Retinal pigment epithelial cell (primary cell): ENCODE data around the gene ABCD3.
A peak's percentile ranks its signal among the peaks of the same experiment; 100 is the strongest.
"Not testable (repeated sequence)": the region's sequence is repeated elsewhere in the genome, so short reads cannot be mapped to it uniquely, and the experiment has no call there.

Source experiments
- DNase-seq: peaks from one replicate; pipeline ENCODE4 v3.0.0-alpha.2; 2010; ENCODE audit warnings: low read depth
- H3K4me3 ChIP-seq: 2 replicates; pipeline ENCODE4 v1.5.1; 2011; ENCODE audit warnings: mild to moderate bottlenecking, low read length, control low read depth, moderate library complexity
- TF ChIP-seq, protein P1 (sequence below): conservative IDR thresholded peaks from 2 replicates; pipeline ENCODE4 v1.5.1; 2011; ENCODE audit warnings: low read depth, low read length, control low read depth, inconsistent platforms

Gene ABCD3

GRCh38 chr1:94416901-94417727, 1.1 kb upstream of the ABCD3 start:
- peak overlapping the region; percentile 84 for H3K4me3 ChIP-seq
- peak; percentile 89 for DNase-seq

DNA sequence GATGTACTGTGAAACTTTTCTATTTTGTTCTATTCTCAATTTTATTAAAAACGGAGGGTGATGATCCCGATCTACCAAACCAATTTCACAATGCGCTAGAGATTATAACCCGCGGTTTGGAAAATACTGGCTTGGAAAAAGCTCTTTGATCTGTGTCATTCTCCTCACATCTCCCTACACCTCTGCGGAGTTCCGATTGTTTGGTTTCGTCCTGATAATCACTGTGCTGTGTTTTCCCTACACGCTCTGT, 536 bp upstream of the ABCD3 start:
- DNase-seq = no peak
- TF ChIP-seq, protein P1, sequence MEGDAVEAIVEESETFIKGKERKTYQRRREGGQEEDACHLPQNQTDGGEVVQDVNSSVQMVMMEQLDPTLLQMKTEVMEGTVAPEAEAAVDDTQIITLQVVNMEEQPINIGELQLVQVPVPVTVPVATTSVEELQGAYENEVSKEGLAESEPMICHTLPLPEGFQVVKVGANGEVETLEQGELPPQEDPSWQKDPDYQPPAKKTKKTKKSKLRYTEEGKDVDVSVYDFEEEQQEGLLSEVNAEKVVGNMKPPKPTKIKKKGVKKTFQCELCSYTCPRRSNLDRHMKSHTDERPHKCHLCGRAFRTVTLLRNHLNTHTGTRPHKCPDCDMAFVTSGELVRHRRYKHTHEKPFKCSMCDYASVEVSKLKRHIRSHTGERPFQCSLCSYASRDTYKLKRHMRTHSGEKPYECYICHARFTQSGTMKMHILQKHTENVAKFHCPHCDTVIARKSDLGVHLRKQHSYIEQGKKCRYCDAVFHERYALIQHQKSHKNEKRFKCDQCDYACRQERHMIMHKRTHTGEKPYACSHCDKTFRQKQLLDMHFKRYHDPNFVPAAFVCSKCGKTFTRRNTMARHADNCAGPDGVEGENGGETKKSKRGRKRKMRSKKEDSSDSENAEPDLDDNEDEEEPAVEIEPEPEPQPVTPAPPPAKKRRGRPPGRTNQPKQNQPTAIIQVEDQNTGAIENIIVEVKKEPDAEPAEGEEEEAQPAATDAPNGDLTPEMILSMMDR = no peak
- peak overlapping the region; percentile 84 for H3K4me3 ChIP-seq

More at GRCh38 chr1:94416901-94417727, 1.1 kb upstream of the ABCD3 start:
- TF ChIP-seq, protein P1 = no peak

DNA sequence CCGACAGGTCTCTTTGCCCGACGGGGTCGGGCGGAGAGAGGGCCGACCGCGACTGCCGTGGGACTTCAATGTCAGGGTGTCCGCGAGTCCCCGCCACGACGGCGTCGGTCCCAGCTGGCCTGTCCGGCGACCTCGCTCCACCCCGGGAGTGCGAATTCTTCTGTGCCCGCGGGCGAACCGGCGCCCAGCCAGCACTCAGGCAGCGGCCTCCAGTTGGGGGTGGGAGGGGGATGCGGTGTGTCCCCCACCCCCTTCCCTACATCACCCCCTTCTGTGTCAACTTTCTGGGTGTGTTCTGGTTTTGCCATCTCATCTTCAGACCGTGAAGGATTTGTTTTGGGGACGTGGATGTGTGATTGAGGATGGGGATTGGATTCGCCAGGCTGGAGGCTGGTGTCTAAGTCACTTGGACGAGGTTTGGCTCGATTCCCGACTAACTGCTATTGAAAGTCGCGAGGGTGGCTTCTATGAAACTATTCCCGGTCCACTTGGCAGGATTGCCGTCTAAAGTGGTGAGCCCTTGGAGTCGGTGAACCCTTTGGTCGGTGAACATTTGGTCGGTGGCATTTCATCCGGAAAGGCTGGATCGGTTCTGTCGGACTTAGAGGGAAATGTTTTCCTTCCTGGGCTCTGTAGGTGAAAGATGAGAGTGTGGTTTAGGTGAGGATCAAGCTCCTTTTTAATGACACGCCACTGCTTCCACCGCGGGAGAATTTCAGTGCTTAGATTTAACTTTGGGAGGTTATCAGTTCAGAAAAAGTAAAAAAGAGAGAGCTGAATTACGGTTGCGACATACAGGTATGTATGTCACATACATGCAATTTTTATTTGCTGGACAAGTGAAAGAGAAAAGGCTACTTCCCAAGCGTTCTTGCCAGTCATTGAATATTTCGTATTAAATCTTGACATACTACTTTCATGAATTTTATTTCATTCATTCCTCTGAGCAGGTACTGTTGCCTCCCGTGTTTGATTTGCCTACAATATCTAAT, 771 bp downstream of the ABCD3 start:
- TF ChIP-seq, protein P1 = no peak
- H3K4me3 ChIP-seq = peak overlapping the region; percentile 87
- DNase-seq = no peak

GRCh38 chr1:94422115-94422820, 4.1 kb downstream of the ABCD3 start:
- TF ChIP-seq, protein P1 = no peak
- DNase-seq = no peak
- no peak overlapping the region for H3K4me3 ChIP-seq

- no peak overlapping the region for H3K4me3 ChIP-seq
- no peak for DNase-seq
- TF ChIP-seq, protein P1 = no peak
Observed at GRCh38 chr1:94425821-94426484, 7.8 kb downstream of the ABCD3 start.

DNA sequence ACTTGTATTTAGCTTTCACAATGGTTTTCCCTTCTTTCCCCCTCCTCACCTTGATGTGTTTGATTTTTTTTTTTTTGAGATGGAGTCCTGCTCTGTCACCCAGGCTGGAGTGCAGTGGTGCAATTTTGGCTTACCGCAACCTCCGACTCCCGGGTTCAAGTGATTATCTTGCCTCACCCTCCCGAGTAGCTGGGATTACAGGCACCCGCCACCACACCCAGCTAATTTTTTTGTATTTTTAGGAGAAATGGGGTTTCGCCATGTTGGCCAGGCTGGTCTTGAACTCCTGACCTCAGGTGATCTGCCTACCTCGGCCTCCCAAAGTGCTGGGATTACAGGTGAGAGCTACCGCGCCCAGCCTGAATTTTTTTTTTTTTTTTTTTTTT, 8.3 kb downstream of the ABCD3 start:
- DNase-seq, H3K4me3 ChIP-seq: not testable (repeated sequence)

DNA sequence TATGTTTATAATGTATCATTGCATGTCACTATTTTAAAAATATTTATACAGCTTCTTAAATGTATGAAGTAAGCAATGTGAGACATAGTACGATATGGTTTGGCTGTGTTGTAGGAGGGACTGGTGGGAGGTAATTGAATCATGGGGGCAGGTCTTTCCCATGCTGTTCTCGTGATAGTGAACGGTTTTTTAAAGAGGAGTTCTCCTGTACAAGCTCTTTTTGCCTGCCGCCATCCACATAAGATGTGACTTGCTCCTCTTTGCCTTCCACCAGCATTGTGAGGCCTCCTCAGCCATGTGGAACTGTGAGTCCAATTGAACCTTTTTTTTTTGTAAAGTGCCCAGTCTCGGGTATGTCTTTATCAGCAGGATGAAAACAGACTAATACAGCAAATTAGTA, 10.3 kb downstream of the ABCD3 start:
- no peak for DNase-seq
- H3K4me3 ChIP-seq = no peak overlapping the region
- TF ChIP-seq, protein P1 = no peak

GRCh38 chr1:94428927-94429528, 10.8 kb downstream of the ABCD3 start:
- DNase-seq = not testable (repeated sequence)

GRCh38 chr1:94430066-94430465, 11.9 kb downstream of the ABCD3 start:
- not testable (repeated sequence) for H3K4me3 ChIP-seq, DNase-seq

More at GRCh38 chr1:94428927-94429528, 10.8 kb downstream of the ABCD3 start:
- not testable (repeated sequence) for H3K4me3 ChIP-seq
